Activated naive CD8-positive, alpha-beta T cell treated with anti-CD3 and anti-CD28 coated beads, Interleukin-2, amount 50 U/mL, for 24 hours (primary cell): ENCODE measurements around the gene KRTAP4-4.
"Not testable (repeated sequence)": the region's sequence is repeated elsewhere in the genome, so short reads cannot be mapped to it uniquely, and the experiment has no call there.

Experiments used
- ATAC-seq: fragments of 150-1000 bp; cut with Tn5 transposase; one replicate; pipeline ENCODE4 v1.10.0; 2021
- DNase-seq: peaks from one replicate; pipeline ENCODE4 v3.0.0; 2021
- H3K27ac Mint-ChIP-seq: one replicate; pipeline ENCODE4 v1.8.0; 2021; ENCODE audit warnings: mild to moderate bottlenecking, mixed read lengths
- H3K27me3 Mint-ChIP-seq: one replicate; pipeline ENCODE4 v1.8.0; 2021; ENCODE audit warnings: mixed read lengths
- H3K36me3 Mint-ChIP-seq: one replicate; pipeline ENCODE4 v1.8.0; 2021; ENCODE audit warnings: low read depth, mixed read lengths
- H3K4me1 Mint-ChIP-seq: one replicate; pipeline ENCODE4 v1.8.0; 2021; ENCODE audit warnings: mixed read lengths
- H3K4me3 Mint-ChIP-seq: one replicate; pipeline ENCODE4 v1.8.0; 2021; ENCODE audit warnings: mild to moderate bottlenecking, moderate library complexity, mixed read lengths
- H3K9me3 Mint-ChIP-seq: one replicate; pipeline ENCODE4 v1.8.0; 2021; ENCODE audit warnings: mixed read lengths

The KRTAP4-4 gene

GRCh38 chr17:41133880-41134735, 26.4 kb downstream of the KRTAP4-4 start:
- no peak for DNase-seq
- no peak for ATAC-seq
- Mint-ChIP-seq H3K9me3 (peaks cover 9% of the 10 kb centered on the region), H3K4me3 (no peak overlapping the region), H3K4me1 (peaks cover 23% of the 10 kb centered on the region), H3K36me3 (peaks cover 1% of the 10 kb centered on the region), H3K27ac (no peak overlapping the region), H3K27me3 (no peaks in the 10 kb centered on the region)

DNA sequence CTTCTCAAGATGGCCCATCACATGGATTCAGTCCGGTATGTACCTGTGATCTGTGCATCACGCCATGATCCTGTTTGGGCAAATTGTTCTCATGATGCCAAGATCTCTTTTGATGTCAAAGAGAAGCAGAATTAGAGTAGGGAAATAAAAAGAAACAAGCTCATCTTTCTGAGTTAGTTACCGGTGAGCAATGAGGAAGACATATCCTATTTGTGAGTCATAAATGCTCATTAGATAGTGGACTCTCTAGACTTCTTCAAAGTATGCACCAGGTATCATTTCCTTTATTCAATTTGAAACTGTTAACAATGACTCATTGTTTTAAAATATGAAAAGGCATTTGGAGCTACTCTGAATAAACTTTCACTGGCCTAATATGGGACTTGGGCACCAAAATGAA, 28.6 kb downstream of the KRTAP4-4 start:
- H3K4me3 Mint-ChIP-seq: no peak overlapping the region
- no peak for DNase-seq
- ATAC-seq: no peak

GRCh38 chr17:41127371-41127770, 33.2 kb downstream of the KRTAP4-4 start:
- Mint-ChIP-seq H3K36me3 (no peaks in the 10 kb centered on the region), H3K27me3 (no peaks in the 10 kb centered on the region), H3K4me1 (peaks cover 48% of the 10 kb centered on the region), H3K27ac (no peak overlapping the region), H3K9me3 (peaks cover 10% of the 10 kb centered on the region), H3K4me3 (no peak overlapping the region)
- DNase-seq (no peak), ATAC-seq (no peak)

More for the DNA sequence above, 28.6 kb downstream of the KRTAP4-4 start:
- Mint-ChIP-seq H3K27ac (no peak overlapping the region), H3K27me3 (no peaks in the 10 kb centered on the region), H3K36me3 (no peaks in the 10 kb centered on the region), H3K9me3 (peaks cover 2% of the 10 kb centered on the region), H3K4me1 (peaks cover 23% of the 10 kb centered on the region)

DNA sequence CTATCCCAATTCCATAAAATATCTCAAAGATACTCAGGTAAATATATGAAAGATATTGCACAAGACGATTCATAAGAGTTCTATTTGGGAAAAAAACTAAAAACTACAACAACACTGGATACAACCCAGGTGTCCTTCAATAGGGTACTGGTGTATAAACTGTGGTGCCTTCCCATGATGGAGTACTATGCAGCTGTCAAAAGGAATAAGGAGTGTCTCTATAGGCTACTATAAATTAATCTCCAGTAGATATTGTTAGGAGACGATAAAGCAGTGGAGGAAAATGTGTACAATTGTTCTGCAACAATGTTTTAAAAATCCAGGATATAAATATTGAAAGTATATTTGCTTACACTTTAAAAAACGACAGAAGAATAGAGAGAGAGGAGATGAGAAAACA, 34.1 kb downstream of the KRTAP4-4 start:
- DNase-seq (no peak), ATAC-seq (no peak)
- H3K9me3 Mint-ChIP-seq: peaks cover 14% of the 10 kb centered on the region
- no peak overlapping the region for H3K4me3 Mint-ChIP-seq
- peaks cover 42% of the 10 kb centered on the region for H3K4me1 Mint-ChIP-seq
- H3K27me3 Mint-ChIP-seq: no peaks in the 10 kb centered on the region
- H3K36me3 Mint-ChIP-seq: no peaks in the 10 kb centered on the region
- H3K27ac Mint-ChIP-seq: no peak overlapping the region

DNA sequence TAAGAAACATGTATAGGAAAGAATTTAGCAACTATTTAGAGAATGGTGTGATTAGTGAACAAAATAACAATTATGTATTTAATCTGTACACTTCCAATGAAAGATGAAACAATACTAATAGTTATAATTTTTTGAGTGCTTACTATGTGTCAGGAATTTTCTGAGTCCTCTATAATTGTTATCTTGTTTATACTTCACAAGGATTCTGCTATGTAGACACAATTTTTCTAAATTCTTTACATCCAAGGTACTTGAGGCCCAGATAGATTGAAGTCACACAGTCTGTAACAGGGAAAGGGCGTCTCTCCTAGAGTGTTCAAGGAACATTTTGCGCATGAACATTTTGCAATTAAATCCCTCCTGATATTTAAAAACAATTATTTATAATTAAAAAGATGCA, 35.5 kb downstream of the KRTAP4-4 start:
- H3K9me3 Mint-ChIP-seq: peaks cover 14% of the 10 kb centered on the region
- H3K4me1 Mint-ChIP-seq: peaks cover 46% of the 10 kb centered on the region
- no peak overlapping the region for H3K4me3 Mint-ChIP-seq
- H3K27me3 Mint-ChIP-seq: no peaks in the 10 kb centered on the region
- H3K27ac Mint-ChIP-seq: no peak overlapping the region
- DNase-seq (no peak), ATAC-seq (no peak)
- no peaks in the 10 kb centered on the region for H3K36me3 Mint-ChIP-seq

GRCh38 chr17:41123991-41124371, 36.6 kb downstream of the KRTAP4-4 start, which contains the start of gene KRTAP4-12:
Gene KRTAP4-12 (minus strand): TSS chr17:41124182. CDS start chr17:41124122, 60 bp downstream.
- H3K27ac Mint-ChIP-seq: peak within 1 kb of the TSS; percentile 36
- H3K4me1 Mint-ChIP-seq: peaks cover 52% of the 10 kb centered on the region
- DNase-seq, H3K4me3 Mint-ChIP-seq, ATAC-seq, H3K36me3 Mint-ChIP-seq, H3K27me3 Mint-ChIP-seq: not testable (repeated sequence)
- peaks cover 14% of the 10 kb centered on the region for H3K9me3 Mint-ChIP-seq

GRCh38 chr17:41123292-41123990, 37.1 kb downstream of the KRTAP4-4 start:
- H3K36me3 Mint-ChIP-seq, H3K27me3 Mint-ChIP-seq, DNase-seq, H3K4me3 Mint-ChIP-seq, ATAC-seq: not testable (repeated sequence)
- Mint-ChIP-seq H3K4me1 (peaks cover 56% of the 10 kb centered on the region), H3K27ac (peak overlapping the region; percentile 36), H3K9me3 (peaks cover 14% of the 10 kb centered on the region)

- Mint-ChIP-seq H3K27ac (no peak overlapping the region), H3K4me3 (no peak overlapping the region), H3K27me3 (peaks cover 2% of the 10 kb centered on the region), H3K4me1 (peaks cover 58% of the 10 kb centered on the region), H3K36me3 (no peaks in the 10 kb centered on the region), H3K9me3 (peaks cover 14% of the 10 kb centered on the region)
- no peak for DNase-seq
- no peak for ATAC-seq
These were observed 38.8 kb downstream of the KRTAP4-4 start for GRCh38 chr17:41121742-41122141.

DNA sequence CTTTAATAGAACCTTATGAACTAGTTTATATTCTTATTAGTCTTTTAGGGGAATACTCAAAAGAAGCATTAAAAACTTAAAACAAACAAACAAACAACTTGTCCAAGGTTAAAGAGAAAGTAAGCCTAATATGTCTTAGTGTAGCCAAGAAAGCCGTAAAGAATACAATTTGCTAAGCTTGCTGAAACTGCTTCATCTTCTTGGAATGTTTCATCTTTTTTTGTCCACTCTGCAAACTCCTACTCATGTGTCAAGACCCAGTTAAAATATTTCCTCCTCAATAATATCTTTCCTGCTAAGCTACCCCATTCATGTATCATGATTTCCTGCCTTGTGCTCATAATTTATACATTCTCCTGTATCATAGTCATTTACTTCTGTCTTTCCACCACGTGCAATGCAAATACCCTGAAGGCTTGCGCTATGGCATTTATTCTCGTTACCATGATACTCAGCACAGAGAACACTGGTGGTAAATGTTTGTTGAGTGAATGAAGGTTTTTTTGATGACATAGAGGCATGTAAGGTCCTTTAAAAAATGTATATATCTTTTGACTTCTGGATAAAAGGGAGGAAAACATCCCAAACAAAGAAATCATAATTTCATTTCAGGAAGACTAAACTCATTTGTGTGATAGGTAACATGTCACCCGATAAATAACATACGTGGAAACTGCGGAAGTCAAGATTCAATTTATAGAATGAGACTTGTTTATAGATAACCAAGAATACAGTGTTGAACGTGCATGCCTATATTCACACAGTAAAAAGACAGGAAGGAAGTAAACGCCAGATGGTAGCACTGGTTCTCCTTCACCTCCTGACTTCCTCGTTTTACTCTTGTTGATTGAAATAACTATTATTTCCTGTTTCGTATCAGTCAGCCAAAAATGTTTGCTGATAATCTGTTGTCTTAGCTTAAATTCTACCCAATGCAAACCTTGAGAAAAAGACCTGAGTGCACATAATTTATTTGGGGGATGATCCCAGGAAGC, 40.6 kb downstream of the KRTAP4-4 start:
- not testable (repeated sequence) for H3K27me3 Mint-ChIP-seq, H3K9me3 Mint-ChIP-seq, H3K36me3 Mint-ChIP-seq, ATAC-seq, DNase-seq
- H3K4me3 Mint-ChIP-seq: peak overlapping the region; percentile 2
- peaks cover 52% of the 10 kb centered on the region for H3K4me1 Mint-ChIP-seq
- H3K27ac Mint-ChIP-seq: peak overlapping the region; percentile 61

GRCh38 chr17:41118721-41119120, 41.8 kb downstream of the KRTAP4-4 start:
- no peak for DNase-seq
- no peak for ATAC-seq
- no peak overlapping the region for H3K4me3 Mint-ChIP-seq
- H3K9me3 Mint-ChIP-seq: peaks cover 9% of the 10 kb centered on the region
- no peaks in the 10 kb centered on the region for H3K36me3 Mint-ChIP-seq
- H3K27ac Mint-ChIP-seq: no peak overlapping the region
- peaks cover 39% of the 10 kb centered on the region for H3K4me1 Mint-ChIP-seq
- H3K27me3 Mint-ChIP-seq: peaks cover 2% of the 10 kb centered on the region

- ATAC-seq: not testable (repeated sequence)
These were observed 42.6 kb downstream of the KRTAP4-4 start, which contains the start of gene KRTAP4-11 for GRCh38 chr17:41117846-41118386. Gene KRTAP4-11 (minus strand): TSS chr17:41118373. CDS start chr17:41118315, 58 bp downstream.

GRCh38 chr17:41116297-41116696, 44.3 kb downstream of the KRTAP4-4 start:
- Mint-ChIP-seq H3K27me3 (peaks cover 2% of the 10 kb centered on the region), H3K4me1 (peaks cover 28% of the 10 kb centered on the region), H3K4me3 (no peak overlapping the region), H3K36me3 (peaks cover 2% of the 10 kb centered on the region), H3K27ac (no peak overlapping the region), H3K9me3 (peaks cover 5% of the 10 kb centered on the region)
- no peak for ATAC-seq
- no peak for DNase-seq

More at GRCh38 chr17:41117846-41118386, 42.6 kb downstream of the KRTAP4-4 start, which contains the start of gene KRTAP4-11:
- peaks cover 33% of the 10 kb centered on the region for H3K4me1 Mint-ChIP-seq
- not testable (repeated sequence) for DNase-seq, H3K9me3 Mint-ChIP-seq, H3K36me3 Mint-ChIP-seq, H3K27me3 Mint-ChIP-seq, H3K27ac Mint-ChIP-seq, H3K4me3 Mint-ChIP-seq

DNA sequence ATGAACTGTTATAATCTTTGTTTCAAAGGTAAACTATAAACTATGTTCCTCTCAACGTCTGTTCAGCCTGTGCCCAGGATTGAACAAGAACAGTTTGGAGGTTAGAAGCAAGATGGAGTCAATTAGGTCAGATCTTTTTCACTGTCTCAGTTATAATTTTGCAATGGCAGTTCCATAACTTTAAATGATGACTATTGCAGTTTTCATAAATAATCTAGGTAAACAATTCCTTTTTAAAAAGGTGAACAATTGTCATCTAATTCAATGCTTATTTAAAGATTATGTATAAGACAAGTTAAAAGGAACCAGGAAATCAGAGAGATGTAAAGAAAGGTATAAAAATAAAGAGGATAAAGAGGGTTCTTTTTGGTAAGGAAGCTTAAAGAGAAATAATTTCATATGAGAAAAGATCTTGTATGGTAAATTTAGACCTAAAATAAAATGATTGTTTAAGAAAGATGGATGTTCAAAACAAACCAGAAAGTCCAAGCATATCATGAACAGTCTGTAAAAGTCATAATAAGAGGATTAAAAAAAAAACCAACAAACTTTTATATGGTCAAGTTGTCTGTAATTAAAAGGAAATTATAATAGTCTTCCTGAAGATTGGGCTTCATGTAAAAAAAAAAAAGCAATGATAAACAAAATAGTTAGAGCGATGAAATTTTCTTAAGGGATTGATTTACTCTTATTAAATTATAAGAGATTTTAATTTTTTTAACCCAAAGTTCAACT, 49.2 kb downstream of the KRTAP4-4 start:
- ATAC-seq: no peak
- Mint-ChIP-seq H3K27me3 (peaks cover 1% of the 10 kb centered on the region), H3K36me3 (peaks cover 2% of the 10 kb centered on the region), H3K4me3 (no peak overlapping the region), H3K4me1 (peaks cover 12% of the 10 kb centered on the region), H3K9me3 (peaks cover 13% of the 10 kb centered on the region), H3K27ac (no peak overlapping the region)
- DNase-seq: no peak
